Mononuclear cell (primary cell): ENCODE measurements around the gene RGS2. TPM values are rescaled to one million over a fixed set of nuclear protein-coding genes. Genes with fewer than 3 reads are reported as not detected.

Experiments
- H3K27me3 ChIP-seq: 2 replicates; pipeline ENCODE4 v1.6.0; 2011; ENCODE audit warnings: low read length, control low read depth; ENCODE audit not compliant: insufficient read depth
- H3K4me1 ChIP-seq: 2 replicates; pipeline ENCODE4 v1.5.1; 2011; ENCODE audit warnings: mild to moderate bottlenecking, low read length, control low read depth; ENCODE audit not compliant: insufficient read depth
- H3K4me3 ChIP-seq: 2 replicates; pipeline ENCODE4 v1.5.1; 2011; ENCODE audit warnings: mild to moderate bottlenecking, low read length, moderate library complexity
- H3K9me3 ChIP-seq: 2 replicates; pipeline ENCODE4 v1.5.1; 2011; ENCODE audit warnings: low read depth, mild to moderate bottlenecking, control low read depth, low read length
- total RNA-seq: library from RNA; depleted of rRNA; stranded (reverse); fragments of >200 nt; gene quantifications from one replicate; pipeline ENCODE4 v1.2.3, GENCODE V29; 2012

Gene RGS2
- 372 TPM for total RNA-seq

DNA sequence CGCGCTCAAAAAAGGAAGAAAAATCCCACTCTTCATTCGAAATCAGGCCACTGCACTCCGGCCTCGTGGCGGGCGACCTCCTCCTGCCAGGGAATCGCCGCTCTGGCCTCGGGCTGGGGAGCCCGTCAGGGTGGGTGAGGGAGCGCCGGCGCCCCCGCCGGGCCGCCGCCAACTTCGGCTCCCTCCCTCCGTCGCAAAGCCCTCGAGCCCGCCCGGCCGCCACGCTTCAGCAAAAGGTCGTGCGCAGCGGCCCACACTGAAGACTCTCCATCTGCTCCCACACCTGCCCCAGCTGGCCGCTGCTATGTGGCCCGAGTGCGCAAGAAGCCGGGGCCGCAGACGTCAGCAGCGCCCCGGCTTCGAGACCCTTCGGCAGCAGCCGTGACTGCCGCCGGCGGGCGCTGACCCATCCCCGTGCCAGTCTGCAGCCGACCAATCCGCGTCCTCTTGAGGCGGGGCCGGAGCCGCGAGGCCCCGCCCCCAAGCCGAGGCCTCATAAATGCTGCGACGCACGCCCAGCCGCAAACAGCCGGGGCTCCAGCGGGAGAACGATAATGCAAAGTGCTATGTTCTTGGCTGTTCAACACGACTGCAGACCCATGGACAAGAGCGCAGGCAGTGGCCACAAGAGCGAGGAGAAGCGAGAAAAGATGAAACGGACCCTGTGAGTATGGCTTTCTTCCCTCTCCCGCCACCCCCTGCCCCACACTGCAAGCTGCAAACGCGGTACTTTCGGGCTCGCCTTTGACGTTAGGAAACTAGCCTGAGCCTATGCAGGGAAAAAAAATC lies at the start of gene RGS2:
Gene RGS2, plus strand, starts transcription at position 522 of the 789 bp plus-strand sequence. Its CDS starts 33 bp downstream, at position 555.
- H3K4me1 ChIP-seq, result peaks cover 38% of the 10 kb centered on the region
- H3K27me3 ChIP-seq, result no peaks in the 10 kb centered on the region
- no peaks in the 10 kb centered on the region for H3K9me3 ChIP-seq
- H3K4me3 ChIP-seq, result peak within 1 kb of the TSS; percentile 93

- Histone ChIP-seq H3K4me1 (no peaks in the 10 kb centered on the region), H3K9me3 (no peaks in the 10 kb centered on the region), H3K4me3 (no peak overlapping the region), H3K27me3 (peaks cover 3% of the 10 kb centered on the region)
Observed at GRCh38 chr1:192759104-192759503, 49.7 kb upstream of the RGS2 start.

GRCh38 chr1:192762265-192762664 lies 46.6 kb upstream of the RGS2 start:
- H3K4me3 ChIP-seq, result no peak overlapping the region
- H3K4me1 ChIP-seq, result no peaks in the 10 kb centered on the region
- no peaks in the 10 kb centered on the region for H3K9me3 ChIP-seq
- peaks cover 3% of the 10 kb centered on the region for H3K27me3 ChIP-seq

DNA sequence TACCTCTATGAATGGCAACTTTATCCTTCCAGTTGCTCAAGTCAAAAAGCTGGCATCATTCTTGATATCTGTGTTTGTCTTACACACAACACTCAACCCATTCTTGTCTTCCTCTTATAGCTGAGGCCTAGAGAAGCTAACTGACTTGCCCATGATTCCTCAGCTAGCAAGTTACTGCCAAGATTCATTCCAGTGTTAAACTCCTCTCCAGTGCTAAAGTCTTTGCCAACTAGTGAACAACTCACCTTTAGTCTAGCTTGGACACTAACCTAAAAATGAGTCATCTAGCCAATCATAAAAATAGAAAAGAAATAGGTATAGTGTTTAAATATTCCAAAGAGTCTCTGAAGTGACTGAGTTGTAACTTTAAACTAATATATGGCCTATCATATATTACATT lies 45.6 kb upstream of the RGS2 start:
- no peak overlapping the region for H3K4me3 ChIP-seq
- H3K27me3 ChIP-seq, result peaks cover 3% of the 10 kb centered on the region
- H3K4me1 ChIP-seq, result no peaks in the 10 kb centered on the region
- no peaks in the 10 kb centered on the region for H3K9me3 ChIP-seq

GRCh38 chr1:192763756-192764155 lies 45.1 kb upstream of the RGS2 start:
- H3K9me3 ChIP-seq, result no peaks in the 10 kb centered on the region
- H3K4me3 ChIP-seq, result no peak overlapping the region
- no peaks in the 10 kb centered on the region for H3K4me1 ChIP-seq
- peaks cover 3% of the 10 kb centered on the region for H3K27me3 ChIP-seq

DNA sequence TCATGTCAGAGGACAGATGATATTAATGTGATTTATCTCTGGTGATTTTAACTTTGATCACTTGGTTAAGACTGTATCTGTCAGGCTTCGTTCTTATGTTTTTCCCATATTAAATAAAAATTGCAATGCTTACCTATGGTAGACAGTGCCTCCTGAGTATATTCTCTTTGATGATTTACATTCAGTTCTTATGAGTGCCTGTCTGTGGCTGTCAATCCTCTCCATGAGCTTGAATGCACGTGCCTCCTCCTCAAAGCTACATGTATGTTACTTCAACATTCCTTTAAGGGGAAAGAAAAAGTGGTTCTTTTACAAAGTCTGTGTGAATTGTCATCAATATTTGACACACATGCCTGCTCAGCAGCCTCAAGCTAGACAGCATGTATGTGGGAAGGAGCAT lies 44.2 kb upstream of the RGS2 start:
- Histone ChIP-seq H3K4me3 (no peak overlapping the region), H3K9me3 (no peaks in the 10 kb centered on the region), H3K4me1 (no peaks in the 10 kb centered on the region), H3K27me3 (peaks cover 8% of the 10 kb centered on the region)

DNA sequence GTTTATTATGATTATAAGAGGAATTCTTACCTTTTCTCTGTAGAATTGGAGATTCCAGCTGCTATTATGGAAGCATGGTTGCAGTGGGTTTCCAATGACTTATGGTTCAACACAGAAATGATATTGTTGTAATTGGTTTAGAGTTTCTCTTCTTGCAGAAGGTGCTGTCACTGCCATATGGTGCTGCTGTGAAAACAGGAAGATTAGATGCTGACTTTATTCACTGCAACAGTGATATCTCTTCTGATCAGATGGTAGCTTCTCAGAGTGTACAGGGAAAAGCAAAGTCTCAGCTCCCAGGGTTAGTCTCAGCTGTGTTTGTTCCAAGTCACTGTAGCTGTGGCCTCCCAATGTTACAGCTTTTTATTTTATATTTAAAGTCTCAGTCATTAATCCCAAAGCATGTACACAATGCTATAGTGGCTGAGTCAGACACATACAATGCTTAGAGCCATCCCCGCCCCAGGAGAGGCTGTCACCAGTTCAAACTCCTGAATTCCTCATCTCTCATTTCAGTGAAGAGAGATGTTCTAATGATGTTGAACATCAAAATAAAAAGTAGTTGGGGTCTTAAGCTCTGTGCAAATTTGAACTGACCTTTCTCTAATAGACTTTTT lies 42.7 kb upstream of the RGS2 start:
- Histone ChIP-seq H3K9me3 (no peaks in the 10 kb centered on the region), H3K4me1 (no peaks in the 10 kb centered on the region), H3K4me3 (no peak overlapping the region), H3K27me3 (peaks cover 7% of the 10 kb centered on the region)

- H3K4me3 ChIP-seq, result no peak overlapping the region
- no peaks in the 10 kb centered on the region for H3K9me3 ChIP-seq
- no peaks in the 10 kb centered on the region for H3K4me1 ChIP-seq
- H3K27me3 ChIP-seq, result peaks cover 7% of the 10 kb centered on the region
Observed at GRCh38 chr1:192766876-192767275, 42.0 kb upstream of the RGS2 start.

DNA sequence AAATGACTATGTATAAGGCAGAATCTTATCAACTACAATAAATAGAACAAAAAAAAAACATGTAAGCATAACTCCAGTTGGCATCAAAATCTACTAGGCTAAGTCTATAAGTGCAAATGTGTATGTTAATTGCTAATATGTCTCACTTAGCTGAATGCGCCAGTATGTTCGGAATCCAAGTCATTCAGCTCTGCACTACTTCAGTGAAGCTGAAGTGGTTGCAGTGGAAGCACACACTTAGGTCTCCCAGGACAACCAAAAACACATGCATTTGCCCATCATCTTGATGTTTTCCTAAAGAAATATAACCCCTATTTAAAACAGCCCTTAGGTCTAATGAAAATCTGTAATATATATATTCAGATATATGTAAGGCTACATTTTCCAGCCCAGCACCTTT lies 41.0 kb upstream of the RGS2 start:
- no peaks in the 10 kb centered on the region for H3K9me3 ChIP-seq
- H3K4me1 ChIP-seq, result no peaks in the 10 kb centered on the region
- H3K27me3 ChIP-seq, result peaks cover 7% of the 10 kb centered on the region
- H3K4me3 ChIP-seq, result no peak overlapping the region

DNA sequence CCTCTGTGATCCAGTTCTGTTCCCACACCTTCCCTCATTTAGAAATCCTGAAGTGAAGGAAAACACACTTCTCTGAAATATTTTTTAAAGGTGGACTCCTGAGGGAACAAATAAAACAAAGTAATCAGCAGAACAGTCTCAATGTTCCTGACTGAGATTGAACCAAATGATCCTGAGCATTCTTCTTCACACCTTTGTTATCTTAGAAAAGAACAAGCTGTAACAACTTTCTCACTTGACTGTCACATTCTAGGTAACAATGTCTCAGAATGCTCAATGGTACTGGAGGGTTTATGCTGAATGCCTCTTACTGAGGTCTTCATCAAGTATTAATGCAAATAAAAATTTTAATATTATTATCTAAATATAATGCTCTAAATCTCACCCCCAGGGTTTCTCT lies 40.4 kb upstream of the RGS2 start:
- Histone ChIP-seq H3K27me3 (peaks cover 7% of the 10 kb centered on the region), H3K9me3 (no peaks in the 10 kb centered on the region), H3K4me3 (no peak overlapping the region), H3K4me1 (no peaks in the 10 kb centered on the region)

DNA sequence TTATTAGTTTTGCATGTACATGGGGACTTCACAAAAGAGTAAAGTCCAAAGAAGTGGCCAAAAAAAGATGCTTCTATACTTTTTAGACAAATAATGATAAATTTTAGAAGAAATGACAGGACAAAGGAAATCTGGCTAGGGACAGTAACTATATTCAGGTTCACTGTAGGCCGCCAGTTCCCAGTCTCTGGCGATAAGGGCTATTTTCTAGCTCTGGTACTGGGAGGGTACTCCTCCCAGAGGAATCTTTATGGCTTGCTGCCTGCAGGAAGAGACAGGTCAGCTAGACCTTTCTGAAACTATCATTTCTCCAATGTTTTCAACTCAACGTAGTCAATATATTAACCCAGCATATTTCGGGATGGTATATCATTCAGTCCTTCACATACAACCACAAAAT lies 37.5 kb upstream of the RGS2 start:
- Histone ChIP-seq H3K27me3 (peaks cover 7% of the 10 kb centered on the region), H3K9me3 (no peaks in the 10 kb centered on the region), H3K4me1 (no peaks in the 10 kb centered on the region), H3K4me3 (no peak overlapping the region)

GRCh38 chr1:192775631-192776030 lies 33.2 kb upstream of the RGS2 start:
- Histone ChIP-seq H3K4me3 (no peak overlapping the region), H3K27me3 (no peaks in the 10 kb centered on the region), H3K9me3 (no peaks in the 10 kb centered on the region), H3K4me1 (no peaks in the 10 kb centered on the region)

- Histone ChIP-seq H3K4me1 (no peaks in the 10 kb centered on the region), H3K4me3 (no peak overlapping the region), H3K9me3 (no peaks in the 10 kb centered on the region), H3K27me3 (no peaks in the 10 kb centered on the region)
Observed at GRCh38 chr1:192776206-192776605, 32.6 kb upstream of the RGS2 start.

DNA sequence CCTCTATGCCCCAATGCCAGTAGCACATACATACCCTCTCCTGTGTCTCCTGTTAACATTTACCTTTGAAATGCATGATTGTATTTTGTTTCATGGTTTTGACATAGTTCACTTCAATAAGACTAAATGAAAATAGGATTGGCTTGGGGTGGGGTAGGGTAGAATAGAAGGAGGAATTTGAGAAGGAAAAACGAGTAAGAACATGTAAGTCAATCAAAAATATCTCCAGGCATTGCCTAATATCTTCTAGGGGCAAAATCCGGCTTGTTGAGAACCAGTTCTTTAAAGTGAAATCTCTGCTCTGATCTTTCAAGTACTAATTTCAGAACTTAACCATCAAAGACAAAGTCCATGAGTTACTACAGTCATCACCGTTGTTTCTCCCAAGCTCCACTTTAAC lies 31.8 kb upstream of the RGS2 start:
- no peak overlapping the region for H3K4me3 ChIP-seq
- H3K9me3 ChIP-seq, result no peaks in the 10 kb centered on the region
- no peaks in the 10 kb centered on the region for H3K4me1 ChIP-seq
- no peaks in the 10 kb centered on the region for H3K27me3 ChIP-seq

GRCh38 chr1:192783791-192784190 lies 25.0 kb upstream of the RGS2 start:
- no peaks in the 10 kb centered on the region for H3K9me3 ChIP-seq
- H3K4me1 ChIP-seq, result no peaks in the 10 kb centered on the region
- H3K27me3 ChIP-seq, result peaks cover 6% of the 10 kb centered on the region
- H3K4me3 ChIP-seq, result no peak overlapping the region

DNA sequence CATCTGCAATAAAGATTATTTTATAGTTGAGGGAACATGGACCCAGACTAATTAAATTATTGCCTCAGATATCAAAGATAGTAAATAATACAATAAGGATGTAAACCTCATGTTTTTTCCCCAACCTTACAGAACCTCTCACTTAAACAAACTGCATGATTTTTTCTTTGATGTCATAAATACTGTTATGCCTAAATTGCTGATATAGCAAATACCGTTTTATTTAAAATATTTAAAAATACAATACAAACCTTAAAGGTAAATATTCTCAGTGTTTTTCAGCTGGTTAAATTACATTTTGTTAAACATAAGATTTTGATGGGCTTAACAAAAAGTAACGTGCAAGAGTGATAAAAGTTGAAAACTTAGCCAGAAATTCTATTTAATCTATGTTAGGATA lies 24.4 kb upstream of the RGS2 start:
- Histone ChIP-seq H3K9me3 (no peaks in the 10 kb centered on the region), H3K4me1 (no peaks in the 10 kb centered on the region), H3K27me3 (peaks cover 6% of the 10 kb centered on the region), H3K4me3 (no peak overlapping the region)
